GM10266 (cell line): ENCODE measurements around the gene TENM4.
"Not testable (repeated sequence)": the region's sequence is repeated elsewhere in the genome, so short reads cannot be mapped to it uniquely, and the experiment has no call there.

Experiments used
- DNase-seq: peaks from one replicate; pipeline ENCODE4 v3.0.0; 2012; ENCODE audit errors: extremely low spot score
- TF ChIP-seq, protein P1 (sequence below): IDR thresholded peaks from 2 replicates; pipeline ENCODE4 v1.5.1; 2012; ENCODE audit warnings: mild to moderate bottlenecking, low read depth; ENCODE audit not compliant: control insufficient read depth, insufficient read depth; ENCODE audit errors: missing control alignments

The TENM4 gene

DNA sequence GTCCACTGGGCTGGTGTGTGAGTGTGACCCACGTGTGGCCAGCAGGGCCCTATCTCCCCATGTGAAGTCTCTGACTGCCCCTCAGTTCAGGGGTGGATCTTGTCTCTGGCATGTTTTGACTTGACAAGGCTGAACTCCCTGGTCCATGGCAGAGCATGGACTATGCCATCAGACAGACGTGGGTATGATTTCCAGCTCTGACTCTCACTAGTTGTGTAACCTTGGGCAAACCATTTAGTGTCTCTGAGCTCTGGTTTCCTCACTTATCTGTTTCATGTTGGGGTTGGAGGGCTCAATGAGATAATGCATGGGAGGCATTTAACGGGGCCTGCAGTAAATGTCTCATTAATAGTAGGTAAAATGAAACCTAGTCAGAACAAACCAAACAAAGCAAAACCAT lies 611.7 kb downstream of the TENM4 start:
- TF ChIP-seq, protein P1, sequence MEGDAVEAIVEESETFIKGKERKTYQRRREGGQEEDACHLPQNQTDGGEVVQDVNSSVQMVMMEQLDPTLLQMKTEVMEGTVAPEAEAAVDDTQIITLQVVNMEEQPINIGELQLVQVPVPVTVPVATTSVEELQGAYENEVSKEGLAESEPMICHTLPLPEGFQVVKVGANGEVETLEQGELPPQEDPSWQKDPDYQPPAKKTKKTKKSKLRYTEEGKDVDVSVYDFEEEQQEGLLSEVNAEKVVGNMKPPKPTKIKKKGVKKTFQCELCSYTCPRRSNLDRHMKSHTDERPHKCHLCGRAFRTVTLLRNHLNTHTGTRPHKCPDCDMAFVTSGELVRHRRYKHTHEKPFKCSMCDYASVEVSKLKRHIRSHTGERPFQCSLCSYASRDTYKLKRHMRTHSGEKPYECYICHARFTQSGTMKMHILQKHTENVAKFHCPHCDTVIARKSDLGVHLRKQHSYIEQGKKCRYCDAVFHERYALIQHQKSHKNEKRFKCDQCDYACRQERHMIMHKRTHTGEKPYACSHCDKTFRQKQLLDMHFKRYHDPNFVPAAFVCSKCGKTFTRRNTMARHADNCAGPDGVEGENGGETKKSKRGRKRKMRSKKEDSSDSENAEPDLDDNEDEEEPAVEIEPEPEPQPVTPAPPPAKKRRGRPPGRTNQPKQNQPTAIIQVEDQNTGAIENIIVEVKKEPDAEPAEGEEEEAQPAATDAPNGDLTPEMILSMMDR = no peak
- DNase-seq = no peak

DNA sequence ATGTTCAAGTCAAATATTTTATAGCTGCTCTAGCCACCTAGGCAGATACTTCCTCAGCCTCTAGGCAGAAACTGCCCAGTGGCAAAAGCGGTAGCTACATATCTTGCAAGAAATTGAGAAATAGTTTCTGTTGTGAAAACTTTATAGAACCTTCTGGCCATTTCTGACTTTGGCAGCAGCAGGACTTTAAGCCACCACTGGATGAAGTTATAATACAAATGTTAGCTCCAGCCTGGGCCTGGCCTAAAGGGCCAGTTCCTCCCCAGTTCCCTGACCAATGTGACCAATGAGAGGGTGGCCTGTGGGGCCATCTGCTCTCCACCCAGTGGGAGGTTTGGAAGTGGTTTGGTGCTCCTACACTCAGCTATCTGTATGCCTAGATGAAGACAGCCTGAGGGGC lies 612.2 kb downstream of the TENM4 start:
- no peak for DNase-seq
- TF ChIP-seq, protein P1 = no peak

DNA sequence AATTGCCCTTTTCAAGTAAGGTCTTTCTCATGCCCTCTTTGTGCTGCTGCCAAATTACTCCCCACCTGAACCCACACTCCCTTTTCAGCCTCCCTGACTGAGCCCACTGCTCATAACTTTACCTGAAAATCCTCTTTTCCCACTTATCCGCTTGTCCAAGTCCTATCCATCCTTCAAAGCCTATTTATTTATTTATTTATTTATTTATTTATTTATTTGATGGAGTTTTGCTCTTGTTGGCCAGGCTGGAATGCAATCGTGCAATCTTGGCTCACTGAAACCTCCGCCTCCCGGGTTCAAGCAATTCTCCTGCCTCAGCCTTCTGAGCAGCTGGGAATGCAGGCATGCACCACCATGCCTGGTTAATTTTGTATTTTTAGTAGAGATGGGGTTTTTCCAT lies 613.5 kb downstream of the TENM4 start:
- not testable (repeated sequence) for DNase-seq

DNA sequence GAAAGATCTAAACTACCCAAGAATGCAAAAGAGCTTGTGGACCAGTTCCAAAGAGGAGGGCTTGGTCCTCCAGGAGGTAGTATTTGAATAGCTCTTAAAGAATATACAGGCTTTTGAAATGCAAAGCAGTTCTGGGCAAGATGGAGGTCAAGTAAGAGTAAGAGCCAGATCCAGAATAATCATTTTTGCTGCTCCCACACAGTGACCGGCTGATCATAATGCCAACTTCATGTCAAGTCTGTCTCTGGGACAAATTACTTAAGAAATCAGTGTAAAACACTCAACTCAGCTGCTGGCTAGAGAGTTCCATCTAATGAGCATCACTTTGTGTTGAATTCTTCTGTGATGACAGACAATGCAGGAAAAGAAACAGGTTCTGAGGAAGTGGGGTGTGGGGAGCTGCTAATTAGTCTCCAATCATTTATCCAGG lies 615.2 kb downstream of the TENM4 start:
- DNase-seq = no peak
- TF ChIP-seq, protein P1 = no peak

DNA sequence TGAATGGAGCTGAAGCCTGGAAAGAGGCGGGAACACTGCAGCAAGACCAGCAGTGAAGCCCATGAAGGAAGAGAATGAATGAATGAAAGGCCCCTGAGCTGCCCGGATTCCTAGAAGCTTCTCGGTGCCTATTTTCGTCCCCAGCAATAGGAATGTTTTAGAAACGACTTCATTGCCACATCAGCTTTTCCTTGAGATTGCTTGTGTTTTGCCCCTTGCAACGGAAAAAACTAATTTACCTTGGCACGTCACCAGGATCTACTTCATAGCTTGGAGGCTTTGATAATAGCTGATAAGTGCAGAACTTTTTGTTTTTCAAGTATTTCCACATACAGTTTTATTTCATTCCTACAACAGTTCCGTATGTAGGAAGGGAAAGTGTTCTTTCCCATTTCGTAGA lies 617.2 kb downstream of the TENM4 start:
- TF ChIP-seq, protein P1 = no peak
- no peak for DNase-seq

DNA sequence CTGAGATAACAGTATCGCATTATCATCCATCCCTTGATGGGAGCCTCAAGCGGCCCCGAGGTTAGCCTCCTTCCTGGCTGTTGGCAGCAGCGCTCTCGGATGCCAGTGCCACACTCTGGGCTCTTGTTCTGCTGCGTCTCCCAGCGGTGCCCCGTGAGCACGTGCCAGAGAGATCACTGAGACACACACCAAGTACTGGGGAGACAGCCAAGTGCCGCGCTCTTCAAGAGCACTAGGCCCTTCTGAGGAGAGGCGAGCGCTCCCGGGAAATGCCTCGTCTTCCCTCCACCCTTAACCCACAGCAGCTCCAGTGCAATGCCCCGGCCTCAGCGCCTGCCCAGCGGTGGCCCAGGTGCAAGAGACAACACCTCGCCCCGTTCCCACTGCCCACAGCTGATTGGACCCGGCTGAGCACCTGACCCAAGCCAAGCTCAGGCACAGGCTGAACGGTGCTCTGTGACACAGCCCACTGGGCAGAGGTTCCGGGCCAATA lies 617.9 kb downstream of the TENM4 start:
- TF ChIP-seq, protein P1 = no peak
- no peak for DNase-seq

DNA sequence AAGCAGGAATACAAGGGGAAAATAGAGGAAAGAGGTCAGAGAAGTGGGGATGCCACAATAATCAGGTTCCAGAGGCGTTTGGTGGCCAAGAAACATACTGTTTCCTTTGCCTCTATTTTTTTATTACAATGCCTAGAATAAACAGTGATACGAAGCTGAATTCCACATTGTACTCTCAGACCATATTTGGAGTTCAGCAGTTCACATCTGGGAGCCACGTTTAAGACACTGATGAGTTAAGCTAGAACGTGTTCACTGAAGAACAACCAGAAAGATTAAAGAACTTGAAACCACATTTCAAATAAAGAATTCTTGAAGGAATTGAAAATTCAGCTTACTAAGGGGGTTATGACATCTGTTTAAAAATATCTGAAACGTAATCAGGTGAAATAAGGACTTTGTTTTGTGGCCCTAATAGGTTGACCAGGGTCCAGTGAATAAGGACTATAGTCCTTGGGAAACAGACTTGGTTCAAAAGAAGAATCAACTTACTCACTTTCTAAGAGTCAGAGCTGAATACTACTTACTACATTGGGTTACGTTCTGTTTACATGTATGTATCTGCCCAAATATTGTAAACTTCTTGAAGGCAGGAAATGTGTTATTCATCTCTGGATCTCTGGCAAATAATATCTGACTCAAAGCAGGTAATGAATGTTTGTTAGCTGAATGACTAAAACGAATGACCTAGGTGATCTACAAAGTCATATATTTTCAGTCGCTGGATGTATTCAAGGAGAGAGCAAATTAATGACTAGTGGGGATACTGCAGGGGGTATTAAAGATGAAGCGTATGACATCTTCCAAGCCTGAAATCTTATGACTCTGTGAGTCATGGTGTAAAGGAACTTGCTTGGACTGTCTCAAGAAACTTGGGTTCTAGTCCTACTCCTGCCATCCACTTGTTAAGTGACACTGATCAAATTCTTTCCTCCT lies 619.2 kb downstream of the TENM4 start:
- no peak for DNase-seq
- TF ChIP-seq, protein P1 = no peak
